ENCODE results near the gene CD22. TPM values are rescaled to one million over a fixed set of nuclear protein-coding genes. Genes with fewer than 3 reads are reported as not detected.

CD22 gene
- total and polyA plus RNA-seq, 4 donors: 0.15 to 4.1 (median 1.3) TPM

- no peak overlapping the region for H3K27ac ChIP-seq (ENCODE audit: low read depth in 1 of 2, low read length in 2 of 2)
- no peaks in the 10 kb centered on the region for H3K36me3 ChIP-seq (ENCODE audit: control insufficient read depth in 4 of 4, insufficient read depth in 3 of 4, low read depth in 1 of 4, low read length in 3 of 4)
- no peak for DNase-seq (ENCODE audit: low spot score)
- TF ChIP-seq GABPA (IDR thresholded peaks at IDR 0.05 in 1 of 2, conservative IDR thresholded peaks at IDR 0.05 in 1 of 2) (no peak), EGR1 (IDR thresholded peaks at IDR 0.05; ENCODE audit: low read depth in 2 of 2) (no peak), REST (IDR thresholded peaks at IDR 0.05) (no peak), RAD21 (IDR thresholded peaks at IDR 0.05) (no peak), ZBTB33 (IDR thresholded peaks at IDR 0.05) (no peak), SP1 (IDR thresholded peaks at IDR 0.05) (no peak), NR2F2 (IDR thresholded peaks at IDR 0.05) (no peak)
- no peaks in the 10 kb centered on the region for H3K27me3 ChIP-seq (ENCODE audit: control insufficient read depth in 4 of 4, insufficient read depth in 4 of 4, low read length in 3 of 4)
- H3K4me3 ChIP-seq (ENCODE audit: low read depth in 1 of 3, low read length in 3 of 3): no peak overlapping the region
- peaks cover 0 to 8% (median under 1%) of the 10 kb centered on the region in 4 donors for H3K4me1 ChIP-seq (ENCODE audit: control insufficient read depth in 4 of 4, insufficient read depth in 4 of 4, low read length in 3 of 4)
- 62% methylated on average over 5 of the region's 5 CpGs for WGBS
- no peak overlapping the region for H3K9ac ChIP-seq (ENCODE audit: low read depth in 1 of 2, low read length in 2 of 2)
- no peaks in the 10 kb centered on the region for H3K9me3 ChIP-seq (ENCODE audit: control insufficient read depth in 4 of 4, low read length in 3 of 4)
Measured at GRCh38 chr19:35360880-35361420, 32.0 kb downstream of the CD22 start.

DNA sequence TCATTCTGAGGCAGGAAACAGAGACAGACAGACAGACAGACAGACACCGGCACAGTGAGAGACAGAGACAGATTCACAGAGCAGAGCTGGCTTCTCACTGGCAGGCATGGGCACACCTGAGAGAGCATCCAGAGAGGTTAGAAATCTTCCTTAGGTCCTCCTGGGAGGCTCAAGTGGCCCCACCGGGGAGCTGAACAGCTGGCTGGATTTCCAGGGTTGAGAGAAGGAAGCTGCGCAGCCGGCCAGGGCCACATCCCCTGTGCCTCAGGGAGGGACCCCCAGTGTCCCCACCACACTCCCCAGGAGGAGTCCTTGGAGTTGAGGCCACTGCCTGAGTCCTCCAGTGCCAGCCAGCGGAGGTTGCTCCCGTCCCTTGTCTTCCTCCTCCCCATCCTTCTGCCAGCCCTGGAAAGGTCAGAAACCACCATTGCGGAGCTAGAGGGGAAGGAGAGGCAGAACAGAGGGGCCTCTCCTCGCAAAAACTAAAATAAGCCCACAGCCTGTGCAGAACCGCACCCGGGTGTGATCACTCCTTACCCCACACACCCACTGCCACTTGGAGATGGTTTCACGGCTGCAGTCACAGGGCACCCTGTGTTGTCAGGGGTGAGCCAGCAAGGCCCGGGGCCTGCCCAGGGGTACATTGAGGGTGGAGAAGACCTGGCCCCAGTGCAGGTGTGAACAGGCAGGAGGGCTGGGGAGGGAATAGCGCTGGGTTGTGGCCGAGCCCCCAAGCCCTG lies 33.4 kb downstream of the CD22 start:
- Histone ChIP-seq H3K9me3 (ENCODE audit: control insufficient read depth in 4 of 4, low read length in 3 of 4) (no peaks in the 10 kb centered on the region), H3K27ac (ENCODE audit: low read depth in 1 of 2, low read length in 2 of 2) (no peak overlapping the region), H3K4me3 (ENCODE audit: low read depth in 1 of 3, low read length in 3 of 3) (no peak overlapping the region), H3K36me3 (ENCODE audit: control insufficient read depth in 4 of 4, insufficient read depth in 3 of 4, low read depth in 1 of 4, low read length in 3 of 4) (no peaks in the 10 kb centered on the region), H3K9ac (ENCODE audit: low read depth in 1 of 2, low read length in 2 of 2) (no peak overlapping the region), H3K4me1 (ENCODE audit: control insufficient read depth in 4 of 4, insufficient read depth in 4 of 4, low read length in 3 of 4) (peaks cover 0 to 6% (median 0%) of the 10 kb centered on the region in 4 donors), H3K27me3 (ENCODE audit: control insufficient read depth in 4 of 4, insufficient read depth in 4 of 4, low read length in 3 of 4) (no peaks in the 10 kb centered on the region)
- no peak for TF ChIP-seq MAX (IDR thresholded peaks at IDR 0.05)
- TF ChIP-seq YY1 (IDR thresholded peaks at IDR 0.05): no peak
- no peak for TF ChIP-seq SP1 (IDR thresholded peaks at IDR 0.05)
- no peak for TF ChIP-seq GABPA (IDR thresholded peaks at IDR 0.05 in 1 of 2, conservative IDR thresholded peaks at IDR 0.05 in 1 of 2)
- TF ChIP-seq HNF4A (conservative IDR thresholded peaks at IDR 0.05): no peak
- no peak for TF ChIP-seq RAD21 (IDR thresholded peaks at IDR 0.05)
- TF ChIP-seq HNF4G (IDR thresholded peaks at IDR 0.05): no peak
- TF ChIP-seq RXRA (IDR thresholded peaks at IDR 0.05): no peak
- TF ChIP-seq NR2F2 (IDR thresholded peaks at IDR 0.05): no peak
- TF ChIP-seq JUND (IDR thresholded peaks at IDR 0.05): no peak
- no peak for TF ChIP-seq ZBTB33 (IDR thresholded peaks at IDR 0.05)
- TF ChIP-seq TAF1 (conservative IDR thresholded peaks at IDR 0.05): no peak
- no peak for TF ChIP-seq CTCF (IDR thresholded peaks at IDR 0.05; ENCODE audit: low read depth, low read length, missing input control)
- TF ChIP-seq FOXA2 (IDR thresholded peaks at IDR 0.05): no peak
- TF ChIP-seq FOXA1 (IDR thresholded peaks at IDR 0.05): no peak
- DNase-seq (ENCODE audit: low spot score): no peak
- WGBS: 85% methylated on average over 14 of the region's 14 CpGs
